ENCODE data around the gene PRRT1B.

Gene PRRT1B

GRCh38 chr9:131545003-131545785 is at the start of gene PRRT1B:
Gene PRRT1B (plus strand): TSS chr9:131545523. CDS start chr9:131545616, 93 bp downstream.
- no peak within 1 kb of the TSS for H3K4me3 ChIP-seq (ENCODE audit: low read length)
- no peak for DNase-seq (ENCODE audit: low read depth)
- no peak for TF ChIP-seq CTCF (IDR thresholded peaks at IDR 0.05; ENCODE audit: insufficient read depth, low read depth, low read length, missing control alignments)

- DNase-seq (ENCODE audit: low read depth), result no peak
- H3K4me3 ChIP-seq (ENCODE audit: low read length), result no peak overlapping the region
- no peak for TF ChIP-seq CTCF (IDR thresholded peaks at IDR 0.05; ENCODE audit: insufficient read depth, low read depth, low read length, missing control alignments)
These were observed 49.5 kb upstream of the PRRT1B start for GRCh38 chr9:131495785-131496184.

GRCh38 chr9:131496844-131497405 is 48.4 kb upstream of the PRRT1B start:
- TF ChIP-seq CTCF (IDR thresholded peaks at IDR 0.05; ENCODE audit: insufficient read depth, low read depth, low read length, missing control alignments), result no peak
- no peak for DNase-seq (ENCODE audit: low read depth)
- H3K4me3 ChIP-seq (ENCODE audit: low read length), result no peak overlapping the region

GRCh38 chr9:131499254-131499767 is 46.0 kb upstream of the PRRT1B start:
- no peak for DNase-seq (ENCODE audit: low read depth)
- no peak overlapping the region for H3K4me3 ChIP-seq (ENCODE audit: low read length)
- TF ChIP-seq CTCF (IDR thresholded peaks at IDR 0.05; ENCODE audit: insufficient read depth, low read depth, low read length, missing control alignments), result no peak

GRCh38 chr9:131500377-131500776 is 44.9 kb upstream of the PRRT1B start:
- TF ChIP-seq CTCF (IDR thresholded peaks at IDR 0.05; ENCODE audit: insufficient read depth, low read depth, low read length, missing control alignments), result no peak
- peak; percentile 50 for DNase-seq (ENCODE audit: low read depth)
- no peak overlapping the region for H3K4me3 ChIP-seq (ENCODE audit: low read length)

- no peak overlapping the region for H3K4me3 ChIP-seq (ENCODE audit: low read length)
- peak; percentile 84 for DNase-seq (ENCODE audit: low read depth)
- TF ChIP-seq CTCF (IDR thresholded peaks at IDR 0.05; ENCODE audit: insufficient read depth, low read depth, low read length, missing control alignments), result no peak
These were observed 44.3 kb upstream of the PRRT1B start for GRCh38 chr9:131500939-131501541.
